PC-3 (cell line): ENCODE measurements around the gene CERT1. TPM values are rescaled to one million over a fixed set of nuclear protein-coding genes. Genes with fewer than 3 reads are reported as not detected.

Source experiments
- ATAC-seq: fragments of 200-7000 bp; cut with Tn5 transposase; 2 replicates; pipeline ENCODE4 v1.9.1; 2020; ENCODE audit warnings: mild to moderate bottlenecking, moderate library complexity
- BruUV-seq: library from RNA; stranded (reverse); fragments of 400-500 nt; replicated peaks from 2 replicates; lab custom pipeline; 2021; lab: Mats Ljungman, UMichigan
- CTCF ChIA-PET: fragments of 300-600 bp; sonication (Branson Sonifier 250); formaldehyde crosslinking; loops from one replicate; lab custom pipeline; 2022; ENCODE audit warnings: antibody characterized with exemption; lab: Charles Lee
- POLR2A ChIA-PET: fragments of 300-600 bp; sonication (Branson Sonifier 250); formaldehyde crosslinking; loops from one replicate; lab custom pipeline; 2022; ENCODE audit warnings: antibody characterized with exemption; ENCODE audit not compliant: unreplicated experiment; lab: Charles Lee
- DNase-seq: peaks from one replicate; pipeline ENCODE4 v3.0.0-alpha.2; 2015
- H2AFZ ChIP-seq: fragments of 300-600 bp; sonication (generic); 2 replicates; pipeline ENCODE4 v1.6.0; 2016; ENCODE audit warnings: antibody characterized with exemption, low read length
- H3F3A ChIP-seq: fragments of 300-600 bp; sonication (generic); one replicate; pipeline ENCODE4 v1.6.0; 2017; ENCODE audit warnings: antibody characterized with exemption, low read length, control low read depth, mild to moderate bottlenecking; ENCODE audit not compliant: unreplicated experiment
- H3K27ac ChIP-seq: fragments of 300-600 bp; sonication (generic); 2 replicates; pipeline ENCODE4 v1.5.1; 2016; ENCODE audit warnings: mild to moderate bottlenecking, low read length
- H3K27me3 ChIP-seq: fragments of 300-600 bp; sonication (generic); 2 replicates; pipeline ENCODE4 v1.6.1; 2016; ENCODE audit warnings: low read length, mixed read lengths
- H3K36me3 ChIP-seq: fragments of 300-600 bp; sonication (generic); 2 replicates; pipeline ENCODE4 v1.6.1; 2016; ENCODE audit warnings: low read depth, mixed run types, low read length, mixed read lengths
- H3K4me1 ChIP-seq: fragments of 300-600 bp; sonication (generic); 2 replicates; pipeline ENCODE4 v1.5.1; 2016; ENCODE audit warnings: low read length; ENCODE audit not compliant: insufficient read depth
- H3K4me2 ChIP-seq: fragments of 300-600 bp; sonication (generic); 2 replicates; pipeline ENCODE4 v1.6.0; 2016; ENCODE audit warnings: low read length
- H3K4me3 ChIP-seq: fragments of 300-600 bp; sonication (generic); 2 replicates; pipeline ENCODE4 v1.5.1; 2016; ENCODE audit warnings: mild to moderate bottlenecking, low read length, mixed read lengths
- H3K79me2 ChIP-seq: fragments of 300-600 bp; sonication (generic); 2 replicates; pipeline ENCODE4 v1.6.1; 2017; ENCODE audit warnings: low read length, mixed read lengths
- H3K9ac ChIP-seq: fragments of 300-600 bp; sonication (generic); 2 replicates; pipeline ENCODE4 v1.6.0; 2016; ENCODE audit warnings: mild to moderate bottlenecking, low read length
- H3K9me2 ChIP-seq: fragments of 300-600 bp; sonication (generic); replicated peaks from 2 replicates; pipeline ENCODE4 v1.6.1; 2016; ENCODE audit warnings: mixed run types, low read length, mixed read lengths
- H3K9me3 ChIP-seq: fragments of 300-600 bp; sonication (generic); 2 replicates; pipeline ENCODE4 v1.6.1; 2016; ENCODE audit warnings: low read length, mixed read lengths
- H4K20me1 ChIP-seq: fragments of 300-600 bp; sonication (generic); 2 replicates; pipeline ENCODE4 v1.6.1; 2016; ENCODE audit warnings: low read length, mixed read lengths
- CTCF ChIP-seq: fragments of 300-600 bp; sonication (generic); conservative IDR thresholded peaks from 2 replicates; pipeline ENCODE4 v1.5.1; 2017; ENCODE audit warnings: antibody characterized with exemption, low read depth, mild to moderate bottlenecking, low read length
- EZH2 ChIP-seq: fragments of 300-600 bp; sonication (generic); IDR thresholded peaks from one replicate; pipeline ENCODE4 v1.6.1; 2017; ENCODE audit warnings: antibody characterized with exemption, mild to moderate bottlenecking, low read length; ENCODE audit not compliant: unreplicated experiment
- EZH2phosphoT487 ChIP-seq: fragments of 300-600 bp; sonication (generic); IDR thresholded peaks from 2 replicates; pipeline ENCODE4 v1.6.1; 2018; ENCODE audit warnings: mild to moderate bottlenecking, antibody characterized with exemption, low read length, borderline replicate concordance
- intact Hi-C: fragments of 100-400 bp; cut with micrococcal nuclease; formaldehyde crosslinking; loops from 2 replicates; pipeline ENCODE4 v1.9.0; 2023
- total RNA-seq: library from RNA; depleted of rRNA; stranded (reverse); fragments of >200 nt; gene quantifications from 2 replicates; pipeline ENCODE4 v1.2.3, GENCODE V29; 2014

CERT1 gene
- total RNA-seq, 1 experiment from 2014 or later = 5.6 TPM

- Histone ChIP-seq H3K4me2 (no peak overlapping the region), H3K9me2 (no peaks in the 10 kb centered on the region), H3F3A (no peaks in the 10 kb centered on the region), H3K27ac (no peak overlapping the region), H3K4me3 (no peak overlapping the region), H3K79me2 (no peaks in the 10 kb centered on the region), H3K4me1 (peaks cover 10% of the 10 kb centered on the region; the same call in 1 of the 2 replicates), H3K9me3 (no peaks in the 10 kb centered on the region), H2AFZ (no peak overlapping the region), H3K9ac (no peak overlapping the region), H3K36me3 (peaks cover 13% of the 10 kb centered on the region; the same call in 1 of the 2 replicates), H4K20me1 (no peaks in the 10 kb centered on the region), H3K27me3 (no peaks in the 10 kb centered on the region)
- intact Hi-C loops = no loop called here
- DNase-seq = no peak
- no peak for TF ChIP-seq CTCF
- TF ChIP-seq EZH2phosphoT487 = no peak
- TF ChIP-seq EZH2 = no peak
- POLR2A ChIA-PET = interaction anchor here (0.6 kb wide), 1 partner anchor 278 kb away, joined by 3 read pairs; no protein-coding TSS in a partner anchor
- no peak for ATAC-seq
- CTCF ChIA-PET = no interaction called here
- no TSS peak for BruUV-seq
These were observed 65.4 kb downstream of the CERT1 start for GRCh38 chr5:75446068-75446467.

- no peaks in the 10 kb centered on the region for H3K9me3 ChIP-seq
- peaks cover 8% of the 10 kb centered on the region; the same call in 1 of the 2 replicates for H3K36me3 ChIP-seq
- BruUV-seq = no TSS peak
These were observed 69.9 kb downstream of the CERT1 start for GRCh38 chr5:75441560-75441959.

More at GRCh38 chr5:75441560-75441959, 69.9 kb downstream of the CERT1 start:
- Histone ChIP-seq H3K9me2 (no peaks in the 10 kb centered on the region), H3K27me3 (no peaks in the 10 kb centered on the region), H3K9ac (no peak overlapping the region), H3F3A (no peaks in the 10 kb centered on the region), H2AFZ (no peak overlapping the region), H4K20me1 (no peaks in the 10 kb centered on the region), H3K27ac (no peak overlapping the region), H3K4me1 (no peaks in the 10 kb centered on the region), H3K79me2 (no peaks in the 10 kb centered on the region; the same call in 1 of the 2 replicates), H3K4me2 (no peak overlapping the region), H3K4me3 (no peak overlapping the region)
- TF ChIP-seq EZH2 (no peak), CTCF (no peak), EZH2phosphoT487 (no peak)
- DNase-seq (no peak), ATAC-seq (no peak)
- ChIA-PET POLR2A (no interaction called here), CTCF (no interaction called here)
- intact Hi-C loops = no loop called here
